ENCODE measurements around the gene C14orf93. TPM values are rescaled to one million over a fixed set of nuclear protein-coding genes. Genes with fewer than 3 reads are reported as not detected.
A peak's percentile ranks its signal among the peaks of the same experiment; 100 is the strongest.
"Not testable (repeated sequence)": the region's sequence is repeated elsewhere in the genome, so short reads cannot be mapped to it uniquely, and the experiment has no call there.

Gene C14orf93
- polyA plus RNA-seq, 6 donors from 2014 or later: 6.8 to 15.4 (median 11.6) TPM

- no peaks in the 10 kb centered on the region for H3K27me3 Mint-ChIP-seq
- ATAC-seq (ENCODE audit: low read depth in 2 of 2): no peak
- H3K9me3 Mint-ChIP-seq: no peaks in the 10 kb centered on the region
- peak overlapping the region in 3 of 6 donors; percentile 58 to 97 (median 88) for H3K27ac Mint-ChIP-seq
- H3K36me3 Mint-ChIP-seq: no peaks in the 10 kb centered on the region
- peaks cover 10 to 45% (median 14%) of the 10 kb centered on the region in 3 donors for H3K4me1 Mint-ChIP-seq
- peak overlapping the region; percentile 94 to 99 (median 98) for H3K4me3 Mint-ChIP-seq
- DNase-seq: no peak
Measured at GRCh38 chr14:23005451-23006187, 4.3 kb downstream of the C14orf93 start.

- ATAC-seq (ENCODE audit: low read depth in 2 of 2); H3K27ac Mint-ChIP-seq; H3K36me3 Mint-ChIP-seq; H3K27me3 Mint-ChIP-seq; H3K9me3 Mint-ChIP-seq; DNase-seq: not testable (repeated sequence)
- H3K4me3 Mint-ChIP-seq: peak overlapping the region in 1 of 8 donors; percentile 54
- H3K4me1 Mint-ChIP-seq: peaks cover 10 to 39% (median 10%) of the 10 kb centered on the region in 3 donors
Measured at GRCh38 chr14:23004274-23004673, 5.7 kb downstream of the C14orf93 start.

GRCh38 chr14:23002592-23002991, 7.4 kb downstream of the C14orf93 start:
- no peaks in the 10 kb centered on the region for H3K36me3 Mint-ChIP-seq
- H3K27ac Mint-ChIP-seq: no peak overlapping the region
- DNase-seq (no peak), ATAC-seq (ENCODE audit: low read depth in 2 of 2) (no peak)
- peaks cover 0 to 23% (median 4%) of the 10 kb centered on the region in 3 donors for H3K4me1 Mint-ChIP-seq
- no peaks in the 10 kb centered on the region for H3K27me3 Mint-ChIP-seq
- H3K9me3 Mint-ChIP-seq: no peaks in the 10 kb centered on the region
- H3K4me3 Mint-ChIP-seq: no peak overlapping the region

- H3K4me1 Mint-ChIP-seq: peaks cover 0 to 6% (median 0%) of the 10 kb centered on the region in 3 donors
Measured at GRCh38 chr14:23000860-23001259, 9.1 kb downstream of the C14orf93 start.

GRCh38 chr14:22998329-22999012, 11.5 kb downstream of the C14orf93 start:
- Mint-ChIP-seq H3K27me3 (no peaks in the 10 kb centered on the region), H3K9me3 (no peaks in the 10 kb centered on the region), H3K4me3 (no peak overlapping the region), H3K27ac (no peak overlapping the region), H3K4me1 (peaks cover 0 to 3% (median 3%) of the 10 kb centered on the region in 3 donors), H3K36me3 (peaks cover 0 to 5% of the 10 kb centered on the region in 2 donors)
- no peak for ATAC-seq (ENCODE audit: low read depth in 2 of 2)
- DNase-seq: no peak

More at GRCh38 chr14:23000860-23001259, 9.1 kb downstream of the C14orf93 start:
- Mint-ChIP-seq H3K27ac (no peak overlapping the region), H3K36me3 (no peaks in the 10 kb centered on the region), H3K9me3 (no peaks in the 10 kb centered on the region), H3K27me3 (no peaks in the 10 kb centered on the region), H3K4me3 (no peak overlapping the region)
- ATAC-seq (ENCODE audit: low read depth in 2 of 2): no peak
- DNase-seq: no peak

GRCh38 chr14:22997676-22998323, 12.1 kb downstream of the C14orf93 start:
- Mint-ChIP-seq H3K9me3 (no peaks in the 10 kb centered on the region), H3K4me3 (no peak overlapping the region), H3K36me3 (peaks cover 0 to 9% of the 10 kb centered on the region in 2 donors), H3K4me1 (peaks cover 0 to 3% (median 3%) of the 10 kb centered on the region in 3 donors), H3K27me3 (no peaks in the 10 kb centered on the region), H3K27ac (no peak overlapping the region)
- ATAC-seq (ENCODE audit: low read depth in 2 of 2): no peak
- no peak for DNase-seq

GRCh38 chr14:22996768-22997654, 12.9 kb downstream of the C14orf93 start:
- DNase-seq (no peak), ATAC-seq (ENCODE audit: low read depth in 2 of 2) (no peak)
- no peaks in the 10 kb centered on the region for H3K9me3 Mint-ChIP-seq
- no peaks in the 10 kb centered on the region for H3K27me3 Mint-ChIP-seq
- no peak overlapping the region for H3K27ac Mint-ChIP-seq
- H3K4me3 Mint-ChIP-seq: no peak overlapping the region
- peaks cover 0 to 9% of the 10 kb centered on the region in 2 donors for H3K36me3 Mint-ChIP-seq
- H3K4me1 Mint-ChIP-seq: peaks cover 0 to 3% (median 3%) of the 10 kb centered on the region in 3 donors

GRCh38 chr14:22995889-22996625, 13.9 kb downstream of the C14orf93 start:
- H3K36me3 Mint-ChIP-seq: peaks cover 0 to 9% of the 10 kb centered on the region in 2 donors
- DNase-seq (no peak), ATAC-seq (ENCODE audit: low read depth in 2 of 2) (no peak)
- H3K27ac Mint-ChIP-seq: no peak overlapping the region
- peaks cover 0 to 3% (median 3%) of the 10 kb centered on the region in 3 donors for H3K4me1 Mint-ChIP-seq
- H3K4me3 Mint-ChIP-seq: no peak overlapping the region
- H3K9me3 Mint-ChIP-seq: no peaks in the 10 kb centered on the region
- no peaks in the 10 kb centered on the region for H3K27me3 Mint-ChIP-seq

GRCh38 chr14:22994762-22995275, 15.1 kb downstream of the C14orf93 start:
- Mint-ChIP-seq H3K27me3 (no peaks in the 10 kb centered on the region), H3K4me1 (peaks cover 0 to 3% (median 3%) of the 10 kb centered on the region in 3 donors), H3K9me3 (no peaks in the 10 kb centered on the region), H3K36me3 (peaks cover 0 to 13% of the 10 kb centered on the region in 2 donors), H3K27ac (no peak overlapping the region), H3K4me3 (no peak overlapping the region)
- DNase-seq (peak; percentile 20), ATAC-seq (ENCODE audit: low read depth in 2 of 2) (peak; percentile 59 to 68)

GRCh38 chr14:22993517-22993916, 16.4 kb downstream of the C14orf93 start:
- no peak for ATAC-seq (ENCODE audit: low read depth in 2 of 2)
- Mint-ChIP-seq H3K4me3 (no peak overlapping the region), H3K36me3 (peaks cover 0 to 13% of the 10 kb centered on the region in 2 donors), H3K4me1 (peaks cover 0 to 3% (median 3%) of the 10 kb centered on the region in 3 donors), H3K27me3 (no peaks in the 10 kb centered on the region), H3K9me3 (no peaks in the 10 kb centered on the region), H3K27ac (peak overlapping the region in 1 of 6 donors; percentile 35)
- DNase-seq: no peak

GRCh38 chr14:22991852-22992251, 18.1 kb downstream of the C14orf93 start:
- Mint-ChIP-seq H3K27me3 (no peaks in the 10 kb centered on the region), H3K4me3 (no peak overlapping the region), H3K27ac (no peak overlapping the region), H3K4me1 (peaks cover 0 to 3% (median 3%) of the 10 kb centered on the region in 3 donors), H3K9me3 (no peaks in the 10 kb centered on the region), H3K36me3 (peaks cover 0 to 13% of the 10 kb centered on the region in 2 donors)
- no peak for ATAC-seq (ENCODE audit: low read depth in 2 of 2)
- DNase-seq: no peak

GRCh38 chr14:22987291-22987690, 22.7 kb downstream of the C14orf93 start:
- no peak for ATAC-seq (ENCODE audit: low read depth in 2 of 2)
- Mint-ChIP-seq H3K9me3 (no peaks in the 10 kb centered on the region), H3K4me1 (no peaks in the 10 kb centered on the region), H3K27ac (no peak overlapping the region), H3K27me3 (no peaks in the 10 kb centered on the region), H3K36me3 (peaks cover 0 to 3% of the 10 kb centered on the region in 2 donors), H3K4me3 (no peak overlapping the region)
- no peak for DNase-seq

Data from naive B cell (primary cell).